ENCODE results near the gene NAA10.
"Not testable (repeated sequence)": the region's sequence is repeated elsewhere in the genome, so short reads cannot be mapped to it uniquely, and the experiment has no call there.

The NAA10 gene

DNA sequence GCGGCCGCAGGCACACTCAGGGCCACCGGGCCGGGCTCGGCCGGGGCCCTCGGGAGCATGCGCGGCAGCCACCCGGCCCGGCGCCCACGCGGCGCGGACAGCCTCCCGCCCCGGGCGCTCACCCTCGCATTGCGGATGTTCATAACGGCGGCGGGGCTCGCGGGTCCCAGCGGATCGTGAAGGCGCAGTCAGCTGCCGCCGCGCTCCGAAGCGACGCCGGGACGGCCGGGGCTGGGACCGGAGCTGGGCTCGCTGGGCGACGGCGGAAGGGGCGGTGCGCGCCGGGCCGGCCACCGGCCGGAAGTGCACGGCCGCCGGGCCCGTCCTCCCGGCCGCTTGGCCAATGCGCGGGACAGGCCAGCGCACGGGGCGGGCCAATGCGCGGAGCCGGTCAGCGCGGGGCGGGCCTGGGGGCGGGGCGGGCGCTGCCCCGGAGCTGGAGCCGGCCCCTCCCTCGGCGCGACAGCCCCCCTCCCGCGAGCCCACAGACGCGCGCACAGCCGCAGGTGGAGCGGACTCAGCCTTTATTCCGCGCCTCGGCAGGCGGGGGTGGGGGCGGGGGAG lies at the start of gene NAA10:
Gene NAA10, minus strand, starts transcription at position 276 of the 564 bp plus-strand sequence. Its CDS starts 133 bp downstream, at position 143.
- DNase-seq (ENCODE audit: low spot score), result peak; percentile 88

- no peak for DNase-seq (ENCODE audit: low spot score)
These were observed 48.5 kb upstream of the NAA10 start for GRCh38 chrX:153983321-153983801.

- no peak for DNase-seq (ENCODE audit: low spot score)
These were observed 47.1 kb upstream of the NAA10 start for GRCh38 chrX:153981771-153982533.

GRCh38 chrX:153981231-153981630 lies 46.4 kb upstream of the NAA10 start:
- DNase-seq (ENCODE audit: low spot score), result no peak

DNA sequence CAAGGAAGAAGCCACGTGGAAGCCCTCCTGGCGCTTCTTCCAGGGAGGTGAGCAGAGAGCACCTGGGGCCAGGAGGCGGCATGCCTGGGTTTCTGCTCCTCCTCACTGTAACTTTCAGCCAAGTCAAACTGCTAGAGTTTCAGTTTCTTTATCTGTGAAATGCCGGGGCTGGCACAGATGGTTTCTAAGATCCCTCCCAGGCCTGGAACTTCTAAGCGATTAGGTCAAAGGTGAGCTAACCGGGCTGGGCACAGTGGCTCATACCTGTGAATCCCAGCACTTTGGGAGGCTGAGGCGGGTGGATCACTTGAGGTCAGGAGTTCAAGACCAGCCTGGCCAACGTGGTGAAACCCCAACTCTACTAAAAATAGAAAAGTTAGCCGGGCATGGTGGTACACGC lies 45.6 kb upstream of the NAA10 start:
- DNase-seq (ENCODE audit: low spot score), result not testable (repeated sequence)

GRCh38 chrX:153974726-153975286 lies 40.0 kb upstream of the NAA10 start:
- DNase-seq (ENCODE audit: low spot score), result no peak

- DNase-seq (ENCODE audit: low spot score), result no peak
These were observed 39.3 kb upstream of the NAA10 start for GRCh38 chrX:153974003-153974725.

- DNase-seq (ENCODE audit: low spot score), result no peak
These were observed 38.5 kb upstream of the NAA10 start for GRCh38 chrX:153973127-153974002.

- DNase-seq (ENCODE audit: low spot score), result peak; percentile 80
These were observed 37.7 kb upstream of the NAA10 start, which contains the start of gene TMEM187 for GRCh38 chrX:153972368-153973126. Gene TMEM187, plus strand, starts transcription at chrX:153972754. Its CDS starts 9,309 bp downstream, at chrX:153982063.

DNA sequence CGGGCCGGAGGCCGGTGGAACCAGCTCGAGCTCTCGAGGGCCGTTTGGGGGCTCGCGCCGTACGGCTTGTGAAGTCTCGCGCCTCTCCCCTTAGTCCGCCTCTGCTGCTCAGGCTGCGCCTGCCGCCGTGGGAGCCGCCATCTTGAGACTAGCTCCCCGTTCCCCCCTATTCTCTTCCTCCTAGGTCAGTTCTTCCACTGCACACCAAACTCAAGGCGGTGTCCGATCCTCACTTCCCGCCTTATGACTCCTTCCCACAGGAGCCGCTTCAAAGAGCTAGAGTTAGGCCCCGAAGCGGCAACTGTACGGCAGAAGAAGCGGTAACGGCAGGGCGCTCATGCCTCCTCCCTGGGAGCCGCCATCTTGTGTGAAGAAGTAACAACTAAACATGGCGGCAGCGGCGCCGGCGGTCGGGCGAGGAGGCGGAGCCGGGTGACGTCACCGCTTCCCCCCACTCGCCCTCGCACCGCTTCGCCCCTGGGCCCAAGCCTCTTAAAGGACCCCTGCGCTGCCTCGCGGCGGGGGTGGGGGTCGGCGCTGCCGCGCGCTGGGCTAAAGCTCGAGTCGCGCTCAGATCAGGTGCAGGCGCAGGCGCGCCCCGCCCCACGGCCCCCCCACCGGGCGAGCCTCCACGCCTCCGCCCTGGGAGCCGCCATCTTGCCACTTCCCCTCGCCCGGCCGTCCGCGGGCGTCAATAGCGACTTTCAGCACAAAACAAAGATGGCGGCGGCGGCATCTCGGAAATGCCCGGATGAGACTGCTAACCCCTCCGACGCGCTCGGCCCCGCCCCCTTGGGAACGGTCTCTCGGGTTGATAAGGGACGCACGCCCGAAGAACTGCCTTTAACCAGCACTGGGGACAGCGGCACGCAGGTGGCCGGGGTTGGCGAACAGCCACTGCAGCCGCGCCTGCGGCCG lies 36.9 kb upstream of the NAA10 start, which contains the start of gene HCFC1:
Gene HCFC1, minus strand, starts transcription at position 369 of the 918 bp plus-strand sequence. CDS start 978 bp downstream, outside the sequence.
- peak; percentile 58 for DNase-seq (ENCODE audit: low spot score)

GRCh38 chrX:153971124-153971449 lies 36.2 kb upstream of the NAA10 start:
- peak; percentile 56 for DNase-seq (ENCODE audit: low spot score)

GRCh38 chrX:153970357-153971123 lies 35.7 kb upstream of the NAA10 start:
- DNase-seq (ENCODE audit: low spot score), result no peak

DNA sequence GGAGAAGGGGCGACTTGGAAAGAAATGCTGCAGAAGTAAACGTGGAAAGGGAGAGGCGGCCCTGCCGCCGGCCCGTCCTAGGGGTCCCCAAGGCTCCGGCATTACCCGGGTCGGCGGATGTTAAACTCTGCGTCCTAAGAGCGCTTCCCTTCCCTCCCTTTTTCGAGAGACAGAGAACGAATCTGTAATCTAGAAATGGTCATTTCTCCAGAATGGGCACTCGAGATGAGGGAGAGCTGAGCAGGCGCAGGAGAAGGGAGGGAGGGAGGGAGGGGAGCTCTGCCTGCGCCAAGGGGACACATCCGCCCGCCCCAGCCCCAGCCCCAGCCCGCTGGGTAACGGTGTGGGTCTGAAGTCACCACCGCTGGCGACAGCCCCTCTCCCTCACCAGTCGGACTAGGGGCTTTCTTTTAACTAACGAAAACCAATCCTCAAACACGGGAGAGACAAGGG lies 35.1 kb upstream of the NAA10 start:
- DNase-seq (ENCODE audit: low spot score), result no peak

- no peak for DNase-seq (ENCODE audit: low spot score)
These were observed 34.5 kb upstream of the NAA10 start for GRCh38 chrX:153969125-153969903.

DNA sequence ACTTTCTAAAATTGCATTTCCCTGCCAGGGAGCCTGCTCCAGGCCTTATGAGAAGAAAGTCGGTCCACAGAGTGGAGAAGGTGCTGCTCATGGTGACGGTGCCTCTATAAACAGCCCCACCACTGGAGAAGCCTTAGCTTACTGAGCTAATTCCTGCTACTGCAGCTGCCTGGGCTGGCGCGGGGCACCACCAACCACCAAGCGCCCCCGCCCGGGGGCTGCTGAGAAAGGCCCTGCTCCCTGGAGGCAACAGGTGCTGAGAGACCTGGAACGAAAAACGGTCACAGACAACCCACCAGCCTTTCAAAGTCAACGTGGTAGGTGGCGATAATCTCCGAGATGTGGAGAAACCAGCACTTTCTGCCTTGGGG lies 33.9 kb upstream of the NAA10 start:
- DNase-seq (ENCODE audit: low spot score), result no peak

GRCh38 chrX:153968255-153968654 lies 33.4 kb upstream of the NAA10 start:
- no peak for DNase-seq (ENCODE audit: low spot score)

DNA sequence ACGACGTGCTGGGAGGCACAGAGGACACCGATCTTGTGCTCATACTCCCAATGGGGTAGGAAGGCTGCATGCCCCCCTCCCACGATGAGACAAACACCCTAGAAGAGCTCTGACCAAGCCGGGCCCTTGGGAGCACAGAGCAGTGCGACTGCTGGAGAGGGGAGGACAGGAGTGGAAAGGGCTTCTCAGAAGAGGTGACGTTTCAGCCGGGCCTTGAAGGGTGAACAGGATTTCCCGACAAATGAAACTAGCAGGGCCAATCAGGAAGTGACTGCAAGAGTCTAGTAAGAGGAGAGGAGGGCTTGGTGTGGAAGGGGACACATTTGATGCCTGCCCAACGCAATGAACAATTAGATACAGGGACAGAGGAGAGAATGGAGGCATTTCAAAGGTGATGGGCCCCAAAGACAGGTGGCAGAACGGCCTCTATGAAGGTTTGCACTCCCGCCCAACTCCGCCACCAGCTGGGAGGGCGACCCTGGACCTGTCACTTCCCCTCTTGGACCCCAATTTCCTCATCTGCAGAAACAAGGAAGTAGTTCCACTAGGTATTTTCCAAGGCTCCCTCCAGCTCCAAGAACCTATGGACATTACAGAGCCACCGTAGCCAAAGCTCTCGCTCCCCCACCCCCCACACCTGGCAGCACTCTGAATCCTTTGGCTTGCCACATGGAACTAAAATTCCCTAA lies 32.8 kb upstream of the NAA10 start:
- DNase-seq (ENCODE audit: low spot score), result no peak
